ENCODE data around the gene ORM1. TPM values are rescaled to one million over a fixed set of nuclear protein-coding genes. Genes with fewer than 3 reads are reported as not detected.
A peak's percentile ranks its signal among the peaks of the same experiment; 100 is the strongest.

ORM1 gene
- total and polyA plus RNA-seq, 4 donors, result 1,297 to 69,591 (median 37,095) TPM

DNA sequence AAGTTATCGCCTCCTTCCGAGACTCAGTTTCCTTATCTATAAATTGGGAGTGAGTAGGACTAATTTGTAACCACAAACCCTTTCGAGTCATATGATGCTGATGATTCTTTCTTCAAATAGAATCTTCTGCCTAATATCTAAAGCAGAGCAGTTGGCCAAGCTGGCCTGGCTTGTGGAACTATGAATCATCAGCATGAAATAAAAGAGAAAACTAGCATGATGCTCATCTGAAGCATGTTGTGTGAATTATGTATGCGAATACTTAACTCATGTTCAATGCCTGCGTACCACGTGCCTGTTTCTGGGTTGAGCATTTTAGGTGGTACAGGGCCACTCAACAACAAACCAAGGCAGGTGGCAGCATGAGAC is 15.0 kb upstream of the ORM1 start:
- peaks cover 0 to 8% (median 1%) of the 10 kb centered on the region in 4 donors for H3K36me3 ChIP-seq (ENCODE audit: control insufficient read depth in 4 of 4, insufficient read depth in 3 of 4, low read depth in 1 of 4, low read length in 3 of 4)
- H3K4me1 ChIP-seq (ENCODE audit: control insufficient read depth in 4 of 4, insufficient read depth in 4 of 4, low read length in 3 of 4), result peaks cover 0 to 33% (median 13%) of the 10 kb centered on the region in 4 donors
- no peak for DNase-seq (ENCODE audit: low spot score)
- H3K9ac ChIP-seq (ENCODE audit: low read depth in 1 of 2, low read length in 2 of 2), result no peak overlapping the region
- 94% methylated on average over 6 of the region's 6 CpGs for WGBS
- no peaks in the 10 kb centered on the region for H3K9me3 ChIP-seq (ENCODE audit: control insufficient read depth in 4 of 4, low read length in 3 of 4)
- H3K4me3 ChIP-seq (ENCODE audit: low read depth in 1 of 3, low read length in 3 of 3), result no peak overlapping the region
- TF ChIP-seq JUND (IDR thresholded peaks at IDR 0.05) (no peak), MAX (IDR thresholded peaks at IDR 0.05) (no peak), RAD21 (IDR thresholded peaks at IDR 0.05) (no peak), GABPA (IDR thresholded peaks at IDR 0.05 in 1 of 2, conservative IDR thresholded peaks at IDR 0.05 in 1 of 2) (no peak), RXRA (IDR thresholded peaks at IDR 0.05) (no peak), FOXA1 (IDR thresholded peaks at IDR 0.05) (no peak), TAF1 (conservative IDR thresholded peaks at IDR 0.05) (no peak), FOXA2 (IDR thresholded peaks at IDR 0.05) (no peak), EGR1 (IDR thresholded peaks at IDR 0.05; ENCODE audit: low read depth in 2 of 2) (no peak), YY1 (IDR thresholded peaks at IDR 0.05) (no peak), SP1 (IDR thresholded peaks at IDR 0.05) (no peak), HNF4G (IDR thresholded peaks at IDR 0.05) (no peak), ZBTB33 (IDR thresholded peaks at IDR 0.05) (no peak), HNF4A (conservative IDR thresholded peaks at IDR 0.05) (no peak), NR2F2 (IDR thresholded peaks at IDR 0.05) (no peak)
- TF ChIP-seq, protein P1, sequence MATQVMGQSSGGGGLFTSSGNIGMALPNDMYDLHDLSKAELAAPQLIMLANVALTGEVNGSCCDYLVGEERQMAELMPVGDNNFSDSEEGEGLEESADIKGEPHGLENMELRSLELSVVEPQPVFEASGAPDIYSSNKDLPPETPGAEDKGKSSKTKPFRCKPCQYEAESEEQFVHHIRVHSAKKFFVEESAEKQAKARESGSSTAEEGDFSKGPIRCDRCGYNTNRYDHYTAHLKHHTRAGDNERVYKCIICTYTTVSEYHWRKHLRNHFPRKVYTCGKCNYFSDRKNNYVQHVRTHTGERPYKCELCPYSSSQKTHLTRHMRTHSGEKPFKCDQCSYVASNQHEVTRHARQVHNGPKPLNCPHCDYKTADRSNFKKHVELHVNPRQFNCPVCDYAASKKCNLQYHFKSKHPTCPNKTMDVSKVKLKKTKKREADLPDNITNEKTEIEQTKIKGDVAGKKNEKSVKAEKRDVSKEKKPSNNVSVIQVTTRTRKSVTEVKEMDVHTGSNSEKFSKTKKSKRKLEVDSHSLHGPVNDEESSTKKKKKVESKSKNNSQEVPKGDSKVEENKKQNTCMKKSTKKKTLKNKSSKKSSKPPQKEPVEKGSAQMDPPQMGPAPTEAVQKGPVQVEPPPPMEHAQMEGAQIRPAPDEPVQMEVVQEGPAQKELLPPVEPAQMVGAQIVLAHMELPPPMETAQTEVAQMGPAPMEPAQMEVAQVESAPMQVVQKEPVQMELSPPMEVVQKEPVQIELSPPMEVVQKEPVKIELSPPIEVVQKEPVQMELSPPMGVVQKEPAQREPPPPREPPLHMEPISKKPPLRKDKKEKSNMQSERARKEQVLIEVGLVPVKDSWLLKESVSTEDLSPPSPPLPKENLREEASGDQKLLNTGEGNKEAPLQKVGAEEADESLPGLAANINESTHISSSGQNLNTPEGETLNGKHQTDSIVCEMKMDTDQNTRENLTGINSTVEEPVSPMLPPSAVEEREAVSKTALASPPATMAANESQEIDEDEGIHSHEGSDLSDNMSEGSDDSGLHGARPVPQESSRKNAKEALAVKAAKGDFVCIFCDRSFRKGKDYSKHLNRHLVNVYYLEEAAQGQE (IDR thresholded peaks at IDR 0.05), result no peak
- TF ChIP-seq, protein P2, sequence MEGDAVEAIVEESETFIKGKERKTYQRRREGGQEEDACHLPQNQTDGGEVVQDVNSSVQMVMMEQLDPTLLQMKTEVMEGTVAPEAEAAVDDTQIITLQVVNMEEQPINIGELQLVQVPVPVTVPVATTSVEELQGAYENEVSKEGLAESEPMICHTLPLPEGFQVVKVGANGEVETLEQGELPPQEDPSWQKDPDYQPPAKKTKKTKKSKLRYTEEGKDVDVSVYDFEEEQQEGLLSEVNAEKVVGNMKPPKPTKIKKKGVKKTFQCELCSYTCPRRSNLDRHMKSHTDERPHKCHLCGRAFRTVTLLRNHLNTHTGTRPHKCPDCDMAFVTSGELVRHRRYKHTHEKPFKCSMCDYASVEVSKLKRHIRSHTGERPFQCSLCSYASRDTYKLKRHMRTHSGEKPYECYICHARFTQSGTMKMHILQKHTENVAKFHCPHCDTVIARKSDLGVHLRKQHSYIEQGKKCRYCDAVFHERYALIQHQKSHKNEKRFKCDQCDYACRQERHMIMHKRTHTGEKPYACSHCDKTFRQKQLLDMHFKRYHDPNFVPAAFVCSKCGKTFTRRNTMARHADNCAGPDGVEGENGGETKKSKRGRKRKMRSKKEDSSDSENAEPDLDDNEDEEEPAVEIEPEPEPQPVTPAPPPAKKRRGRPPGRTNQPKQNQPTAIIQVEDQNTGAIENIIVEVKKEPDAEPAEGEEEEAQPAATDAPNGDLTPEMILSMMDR (IDR thresholded peaks at IDR 0.05; ENCODE audit: low read depth, low read length, missing input control), result no peak
- TF ChIP-seq, protein P3, sequence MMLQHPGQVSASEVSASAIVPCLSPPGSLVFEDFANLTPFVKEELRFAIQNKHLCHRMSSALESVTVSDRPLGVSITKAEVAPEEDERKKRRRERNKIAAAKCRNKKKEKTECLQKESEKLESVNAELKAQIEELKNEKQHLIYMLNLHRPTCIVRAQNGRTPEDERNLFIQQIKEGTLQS (IDR thresholded peaks at IDR 0.05), result no peak
- H3K27me3 ChIP-seq (ENCODE audit: control insufficient read depth in 4 of 4, insufficient read depth in 4 of 4, low read length in 3 of 4), result no peaks in the 10 kb centered on the region
- H3K27ac ChIP-seq (ENCODE audit: low read depth in 1 of 2, low read length in 2 of 2), result peak overlapping the region; percentile 2 to 64

All from liver (tissue), 9 donors.